Spleen (tissue), 11 donors: ENCODE measurements around the gene SNCA. TPM values are rescaled to one million over a fixed set of nuclear protein-coding genes. Genes with fewer than 3 reads are reported as not detected.

Source experiments
- DNase-seq: peaks from one replicate; pipeline ENCODE4 v3.0.0-alpha.2; 2020
- H3K27ac ChIP-seq, 8 donors: fragments of 200-600 bp; sonication (generic) in 7 of 8; 1 replicate in 4 of 8; 2 replicates in 4 of 8; pipeline versions ENCODE4 v1.5.0 to v1.8.0; 2016 to 2021; ENCODE audit warnings: inconsistent platforms in 4 of 8, mild to moderate bottlenecking in 4 of 8, moderate library complexity in 1 of 8
- H3K27me3 ChIP-seq, 7 donors: fragments of 200-600 bp; sonication (generic) in 6 of 7; replicated peaks in 1 of 7; 1 replicate in 4 of 7; 2 replicates in 3 of 7; pipeline versions ENCODE4 v1.5.0 to v1.8.0; 2016 to 2021; ENCODE audit warnings: inconsistent platforms in 3 of 7, mild to moderate bottlenecking in 1 of 7
- H3K36me3 ChIP-seq, 6 donors: fragments of 200-600 bp; sonication (generic) in 5 of 6; 1 replicate in 4 of 6; 2 replicates in 2 of 6; pipeline versions ENCODE4 v1.5.0 to v1.8.0; 2016 to 2021; ENCODE audit warnings: inconsistent platforms in 2 of 6
- H3K4me1 ChIP-seq, 6 donors: fragments of 200-600 bp; sonication (generic) in 5 of 6; 1 replicate in 3 of 6; 2 replicates in 3 of 6; pipeline versions ENCODE4 v1.5.0 to v1.8.0; 2016 to 2021; ENCODE audit warnings: inconsistent platforms in 3 of 6
- H3K4me3 ChIP-seq, 8 donors: fragments of 200-600 bp; sonication (generic) in 7 of 8; 1 replicate in 4 of 8; 2 replicates in 4 of 8; pipeline versions ENCODE4 v1.5.0 to v1.8.0; 2016 to 2021; ENCODE audit warnings: inconsistent platforms in 4 of 8, mild to moderate bottlenecking in 4 of 8, moderate library complexity in 2 of 8
- H3K9me3 ChIP-seq, 8 donors: fragments of 200-600 bp; sonication (generic) in 7 of 8; 1 replicate in 4 of 8; 2 replicates in 4 of 8; pipeline versions ENCODE4 v1.5.0 to v1.8.0; 2016 to 2021; ENCODE audit warnings: inconsistent platforms in 4 of 8
- CTCF ChIP-seq, 11 experiments: fragments of 200-600 bp in 7 of 11; fragments of 450-650 bp in 4 of 11; sonication (generic) in 4 of 11; IDR thresholded peaks in 8 of 11; conservative IDR thresholded peaks in 3 of 11; 1 replicate in 7 of 11; 2 replicates in 4 of 11; pipeline versions ENCODE4 v1.4.0 to v1.8.0; 2016 to 2021; ENCODE audit warnings: antibody characterized with exemption in 11 of 11, inconsistent platforms in 4 of 11, mild to moderate bottlenecking in 1 of 11
- POLR2A ChIP-seq, 3 donors: fragments of 450-650 bp; IDR thresholded peaks; one replicate each; pipeline ENCODE4 v1.5.1; 2017; ENCODE audit warnings: antibody characterized with exemption in 3 of 3, mild to moderate bottlenecking in 1 of 3
- POLR2AphosphoS5 ChIP-seq, 3 donors: sonication (generic); formaldehyde crosslinking; IDR thresholded peaks; one replicate each; pipeline ENCODE4 v1.5.1; 2017; ENCODE audit warnings: antibody characterized with exemption in 3 of 3
- WGBS, 5 donors: extraction: QIAGEN DNeasy Blood & Tissue Kit in 3 of 5; methylation state at CpG; one replicate each; pipeline versions ENCODE4 v1.1.5 to v1.1.7; 2013 to 2018; 5-methylcytosine and 5-hydroxymethylcytosine counted together
- intact Hi-C: fragments of 100-400 bp; cut with DNase I; formaldehyde crosslinking; loops from one replicate; pipeline ENCODE4 v1.15.0; 2023; ENCODE audit warnings: low total_unique reads
- polyA plus RNA-seq, 3 donors: library from polyadenylated mRNA; stranded (reverse); fragments of 200-250 nt; gene quantifications; one replicate each; pipeline ENCODE4 v1.2.1, GENCODE V29; 2013
- total RNA-seq, 7 donors: library from RNA; depleted of rRNA in 3 of 7; stranded (reverse); fragments of >200 nt in 3 of 7; fragmentation: NEBNext Ultra II Directional in 4 of 7; extraction: Animal tissue kit (Norgen Biotek cat#: 25700) in 4 of 7; gene quantifications; one replicate each; pipeline versions ENCODE4 v1.1.0 to v1.2.1, GENCODE V29; 2016 to 2021
- donor health status: healthy with polysubstance abuse.
- donor health status: DM: no; HTN: no; CAD: no; lungs with moderate emphysema.
- donor health status: DM: no; HTN: no; CAD: no.
- donor health status: Bipolar disorder and iron deficiency.
- donor health status: healthy.
- donor health status: DM: no; HTN: no; CAD: no.
- donor health status: DM: yes; HTN: yes; CAD: no.

Gene SNCA
- total and polyA plus RNA-seq, 10 donors = 1.7 to 86.5 (median 10.4) TPM

DNA sequence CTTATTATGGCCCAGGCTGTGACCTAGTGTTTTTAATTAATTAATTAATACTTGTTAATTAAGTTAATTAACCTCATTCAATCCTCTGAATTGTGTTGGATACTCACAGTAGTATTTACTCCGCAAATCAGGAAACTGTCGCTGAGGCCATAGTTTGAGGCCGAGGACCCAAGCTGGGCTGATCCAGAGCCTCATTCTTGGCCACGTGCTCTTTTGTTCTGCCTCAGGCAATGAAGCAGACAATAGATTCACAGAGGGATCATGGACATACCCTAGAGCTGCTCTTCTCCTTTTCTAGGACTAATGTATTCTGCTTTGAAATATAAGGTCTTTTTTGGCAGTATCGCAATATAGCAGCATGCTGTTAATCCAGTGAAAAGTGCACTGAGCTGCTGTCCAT is 24.0 kb upstream of the SNCA start:
- WGBS, 5 donors = 91 to 99% (median 94%) methylated on average over 5 of the region's 5 CpGs
- Histone ChIP-seq H3K4me3 (no peak overlapping the region), H3K4me1 (no peaks in the 10 kb centered on the region), H3K27me3 (no peaks in the 10 kb centered on the region), H3K9me3 (peaks cover 0 to 11% (median 0%) of the 10 kb centered on the region in 8 donors), H3K36me3 (no peaks in the 10 kb centered on the region), H3K27ac (no peak overlapping the region)
- DNase-seq = no peak
- intact Hi-C loops = no loop called here
- no peak for TF ChIP-seq CTCF (IDR thresholded peaks at IDR 0.05 in 8 of 11, conservative IDR thresholded peaks at IDR 0.05 in 3 of 11)
- TF ChIP-seq POLR2A (IDR thresholded peaks at IDR 0.05) = no peak
- no peak for TF ChIP-seq POLR2AphosphoS5 (IDR thresholded peaks at IDR 0.05)

DNA sequence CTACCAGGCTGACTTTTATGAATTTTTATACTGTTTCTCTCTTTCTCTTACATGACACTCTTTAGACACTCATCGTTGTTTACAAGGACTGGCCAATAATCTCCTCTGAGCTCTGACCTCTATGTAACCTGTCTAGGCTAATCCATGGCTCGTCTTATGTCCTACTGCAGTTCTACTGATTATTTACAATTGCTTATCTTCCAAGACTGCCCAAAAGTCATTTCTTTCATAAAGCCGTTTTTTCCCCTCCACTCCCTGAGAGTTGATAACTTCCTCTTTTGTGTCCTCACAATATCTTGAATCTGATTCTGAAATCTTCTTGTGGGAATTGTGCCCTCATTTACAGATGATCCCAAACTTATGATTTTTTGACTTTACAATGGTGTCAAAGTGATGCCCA is 18.3 kb upstream of the SNCA start:
- H3K27me3 ChIP-seq = no peaks in the 10 kb centered on the region
- intact Hi-C loops = no loop called here
- 52 to 72% (median 61%) methylated on average over 3 of the region's 3 CpGs for WGBS, 5 donors
- TF ChIP-seq POLR2AphosphoS5 (IDR thresholded peaks at IDR 0.05) (no peak), CTCF (IDR thresholded peaks at IDR 0.05 in 8 of 11, conservative IDR thresholded peaks at IDR 0.05 in 3 of 11) (no peak), POLR2A (IDR thresholded peaks at IDR 0.05) (no peak)
- H3K4me1 ChIP-seq = no peaks in the 10 kb centered on the region
- no peaks in the 10 kb centered on the region for H3K36me3 ChIP-seq
- no peak overlapping the region for H3K4me3 ChIP-seq
- H3K9me3 ChIP-seq = peaks cover 0 to 18% (median 4%) of the 10 kb centered on the region in 8 donors
- no peak for DNase-seq
- no peak overlapping the region for H3K27ac ChIP-seq

- peaks cover 0 to 21% (median 15%) of the 10 kb centered on the region in 8 donors for H3K9me3 ChIP-seq
- H3K4me1 ChIP-seq = no peaks in the 10 kb centered on the region
- no peak overlapping the region for H3K27ac ChIP-seq
- TF ChIP-seq POLR2AphosphoS5 (IDR thresholded peaks at IDR 0.05) = no peak
- no peak for TF ChIP-seq POLR2A (IDR thresholded peaks at IDR 0.05)
- no peak for TF ChIP-seq CTCF (IDR thresholded peaks at IDR 0.05 in 8 of 11, conservative IDR thresholded peaks at IDR 0.05 in 3 of 11)
- no peaks in the 10 kb centered on the region for H3K27me3 ChIP-seq
- DNase-seq = no peak
- H3K36me3 ChIP-seq = no peaks in the 10 kb centered on the region
- H3K4me3 ChIP-seq = no peak overlapping the region
- 78 to 96% (median 83%) methylated on average over 1 of the region's 1 CpG for WGBS, 5 donors
- intact Hi-C loops = no loop called here
Observed at GRCh38 chr4:89847571-89848325, 10.8 kb upstream of the SNCA start.

- Histone ChIP-seq H3K27ac (no peak overlapping the region), H3K9me3 (no peaks in the 10 kb centered on the region), H3K27me3 (peaks cover 0 to 57% (median 32%) of the 10 kb centered on the region in 7 donors), H3K4me1 (peaks cover 11 to 32% (median 18%) of the 10 kb centered on the region in 6 donors), H3K4me3 (no peak overlapping the region), H3K36me3 (no peaks in the 10 kb centered on the region)
- no peak for DNase-seq
- TF ChIP-seq CTCF (IDR thresholded peaks at IDR 0.05 in 8 of 11, conservative IDR thresholded peaks at IDR 0.05 in 3 of 11) (no peak), POLR2A (IDR thresholded peaks at IDR 0.05) (no peak), POLR2AphosphoS5 (IDR thresholded peaks at IDR 0.05) (no peak)
- WGBS, 5 donors = 75 to 86% (median 78%) methylated on average over 1 of the region's 1 CpG
- intact Hi-C loops = no loop called here
Observed at GRCh38 chr4:89839558-89839957, 2.6 kb upstream of the SNCA start.
